ENCODE results near the gene C2orf68. TPM values are rescaled to one million over a fixed set of nuclear protein-coding genes. Genes with fewer than 3 reads are reported as not detected.
"Not testable (repeated sequence)": the region's sequence is repeated elsewhere in the genome, so short reads cannot be mapped to it uniquely, and the experiment has no call there.

The C2orf68 gene
- total RNA-seq, 1 experiment from 2014 or later = 26.6 TPM

DNA sequence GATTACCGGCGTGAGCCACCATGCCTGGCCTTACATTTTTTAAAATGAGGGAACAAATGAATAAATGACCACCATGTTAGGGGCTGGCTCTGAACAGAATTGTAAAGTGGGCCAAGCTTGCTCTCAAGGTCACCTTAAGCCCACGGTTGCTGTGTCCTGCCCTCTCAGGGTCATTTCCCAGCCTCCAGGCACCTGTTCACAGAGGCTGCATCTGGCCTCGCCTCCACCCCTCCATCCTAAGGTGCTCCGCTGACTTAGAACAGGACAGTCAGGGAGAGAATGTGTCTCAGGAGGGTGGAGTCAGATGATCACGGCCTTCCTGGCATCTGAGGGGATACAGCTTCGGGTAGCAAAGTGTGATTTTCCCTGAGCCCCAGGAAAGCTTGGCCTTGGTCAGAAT, 48.9 kb upstream of the C2orf68 start:
- Histone ChIP-seq H3K27me3 (ENCODE audit: low read length) (no peaks in the 10 kb centered on the region), H3K79me2 (ENCODE audit: low read length) (no peaks in the 10 kb centered on the region), H3K4me2 (ENCODE audit: low read length) (no peak overlapping the region), H3F3A (ENCODE audit: low read length, unreplicated experiment) (no peaks in the 10 kb centered on the region), H2AFZ (ENCODE audit: low read length) (no peak overlapping the region), H4K20me1 (ENCODE audit: low read length) (no peaks in the 10 kb centered on the region), H3K4me3 (ENCODE audit: low read length) (no peak overlapping the region), H3K9ac (ENCODE audit: low read length) (no peak overlapping the region), H3K27ac (ENCODE audit: low read length) (no peak overlapping the region), H3K4me1 (ENCODE audit: insufficient read depth, low read length) (peaks cover 13% of the 10 kb centered on the region; the same call in 1 of the 2 replicates), H3K9me2 (replicated peaks; ENCODE audit: low read length) (no peaks in the 10 kb centered on the region), H3K9me3 (ENCODE audit: low read length) (no peaks in the 10 kb centered on the region), H3K36me3 (ENCODE audit: low read depth, low read length) (no peaks in the 10 kb centered on the region; the same call in 1 of the 2 replicates)
- no TSS peak for BruUV-seq (replicated peaks)
- CTCF ChIA-PET = no interaction called here
- DNase-seq (no peak), ATAC-seq (no peak)
- POLR2A ChIA-PET (ENCODE audit: unreplicated experiment) = no interaction called here
- TF ChIP-seq, protein P1, sequence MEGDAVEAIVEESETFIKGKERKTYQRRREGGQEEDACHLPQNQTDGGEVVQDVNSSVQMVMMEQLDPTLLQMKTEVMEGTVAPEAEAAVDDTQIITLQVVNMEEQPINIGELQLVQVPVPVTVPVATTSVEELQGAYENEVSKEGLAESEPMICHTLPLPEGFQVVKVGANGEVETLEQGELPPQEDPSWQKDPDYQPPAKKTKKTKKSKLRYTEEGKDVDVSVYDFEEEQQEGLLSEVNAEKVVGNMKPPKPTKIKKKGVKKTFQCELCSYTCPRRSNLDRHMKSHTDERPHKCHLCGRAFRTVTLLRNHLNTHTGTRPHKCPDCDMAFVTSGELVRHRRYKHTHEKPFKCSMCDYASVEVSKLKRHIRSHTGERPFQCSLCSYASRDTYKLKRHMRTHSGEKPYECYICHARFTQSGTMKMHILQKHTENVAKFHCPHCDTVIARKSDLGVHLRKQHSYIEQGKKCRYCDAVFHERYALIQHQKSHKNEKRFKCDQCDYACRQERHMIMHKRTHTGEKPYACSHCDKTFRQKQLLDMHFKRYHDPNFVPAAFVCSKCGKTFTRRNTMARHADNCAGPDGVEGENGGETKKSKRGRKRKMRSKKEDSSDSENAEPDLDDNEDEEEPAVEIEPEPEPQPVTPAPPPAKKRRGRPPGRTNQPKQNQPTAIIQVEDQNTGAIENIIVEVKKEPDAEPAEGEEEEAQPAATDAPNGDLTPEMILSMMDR (conservative IDR thresholded peaks at IDR 0.05; ENCODE audit: low read depth, low read length) = no peak
- TF ChIP-seq EZH2 (IDR thresholded peaks at IDR 0.05; ENCODE audit: low read length, unreplicated experiment) (no peak), EZH2phosphoT487 (IDR thresholded peaks at IDR 0.05; ENCODE audit: borderline replicate concordance, low read length) (no peak)
- intact Hi-C loops (cut with micrococcal nuclease) = no loop called here

DNA sequence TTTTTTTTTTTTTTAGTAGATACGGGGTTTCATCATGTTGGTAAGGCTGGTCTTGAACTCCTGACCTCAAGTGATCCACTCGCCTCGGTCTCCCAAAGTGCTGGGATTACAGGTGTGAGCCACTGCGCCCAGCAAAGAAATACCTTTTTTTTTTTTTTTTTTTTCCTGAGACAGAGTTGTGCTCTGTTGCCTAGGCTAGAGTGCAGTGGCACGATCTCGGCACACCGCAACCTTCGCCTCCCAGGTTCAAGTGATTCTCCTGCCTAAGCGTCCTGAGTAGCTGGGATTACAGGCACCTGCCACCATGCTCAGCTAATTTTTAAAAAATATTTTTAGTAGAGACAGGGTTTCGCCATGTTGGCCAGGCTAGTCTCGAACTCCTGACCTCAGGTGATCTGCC, 48.4 kb upstream of the C2orf68 start:
- H3K4me1 ChIP-seq (ENCODE audit: insufficient read depth, low read length) = peaks cover 13% of the 10 kb centered on the region; the same call in 1 of the 2 replicates
- H3K79me2 ChIP-seq (ENCODE audit: low read length); CTCF ChIA-PET; H4K20me1 ChIP-seq (ENCODE audit: low read length); DNase-seq; H2AFZ ChIP-seq (ENCODE audit: low read length); H3K9me2 ChIP-seq (replicated peaks; ENCODE audit: low read length); H3K4me3 ChIP-seq (ENCODE audit: low read length); BruUV-seq (replicated peaks); intact Hi-C loops (cut with micrococcal nuclease); POLR2A ChIA-PET (ENCODE audit: unreplicated experiment); H3K4me2 ChIP-seq (ENCODE audit: low read length); H3K27me3 ChIP-seq (ENCODE audit: low read length); H3F3A ChIP-seq (ENCODE audit: low read length, unreplicated experiment); ATAC-seq; H3K9me3 ChIP-seq (ENCODE audit: low read length); H3K36me3 ChIP-seq (ENCODE audit: low read depth, low read length); H3K27ac ChIP-seq (ENCODE audit: low read length); H3K9ac ChIP-seq (ENCODE audit: low read length): not testable (repeated sequence)

DNA sequence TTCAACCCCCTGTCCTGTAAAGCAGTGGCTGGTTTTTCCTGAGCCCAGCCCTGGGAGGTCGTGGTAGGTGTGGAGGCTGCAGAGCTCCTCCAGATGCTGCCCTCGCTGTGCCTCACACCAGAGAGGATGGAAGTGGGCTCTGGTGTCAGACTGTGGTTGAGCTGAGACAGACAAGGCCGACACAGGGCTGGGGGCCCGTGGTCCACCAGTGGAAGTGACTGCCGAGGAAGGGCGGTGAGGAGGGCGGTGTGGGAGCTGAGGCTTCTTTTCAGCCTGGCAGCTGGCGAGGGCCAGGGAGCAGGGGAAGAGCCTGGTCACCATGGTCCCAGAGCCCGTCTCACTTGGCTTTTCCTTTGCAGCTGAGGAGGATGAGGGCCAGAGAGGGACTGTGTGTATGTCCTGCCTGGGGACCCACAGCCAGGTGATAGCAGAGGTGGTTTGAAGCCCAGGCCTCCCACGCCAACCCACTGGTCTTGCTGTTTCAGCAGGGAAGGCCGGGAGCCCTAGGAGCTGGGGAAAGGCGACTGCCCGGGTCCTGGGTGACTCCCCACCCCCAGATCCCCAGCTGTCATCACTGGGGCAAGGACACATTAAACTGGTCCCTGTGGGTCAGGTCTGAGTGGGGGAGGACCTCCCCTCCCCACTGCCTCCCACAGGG, 47.6 kb upstream of the C2orf68 start:
- ATAC-seq (no peak), DNase-seq (no peak)
- Histone ChIP-seq H3K9me3 (ENCODE audit: low read length) (no peaks in the 10 kb centered on the region), H2AFZ (ENCODE audit: low read length) (no peak overlapping the region), H3K27me3 (ENCODE audit: low read length) (no peaks in the 10 kb centered on the region), H3K9me2 (replicated peaks; ENCODE audit: low read length) (no peaks in the 10 kb centered on the region), H4K20me1 (ENCODE audit: low read length) (no peaks in the 10 kb centered on the region), H3F3A (ENCODE audit: low read length, unreplicated experiment) (no peaks in the 10 kb centered on the region), H3K9ac (ENCODE audit: low read length) (no peak overlapping the region), H3K4me3 (ENCODE audit: low read length) (no peak overlapping the region), H3K4me1 (ENCODE audit: insufficient read depth, low read length) (peaks cover 13% of the 10 kb centered on the region; the same call in 1 of the 2 replicates), H3K79me2 (ENCODE audit: low read length) (no peaks in the 10 kb centered on the region), H3K4me2 (ENCODE audit: low read length) (no peak overlapping the region), H3K27ac (ENCODE audit: low read length) (no peak overlapping the region), H3K36me3 (ENCODE audit: low read depth, low read length) (no peaks in the 10 kb centered on the region; the same call in 1 of the 2 replicates)
- intact Hi-C loops (cut with micrococcal nuclease) = no loop called here
- no TSS peak for BruUV-seq (replicated peaks)
- TF ChIP-seq EZH2 (IDR thresholded peaks at IDR 0.05; ENCODE audit: low read length, unreplicated experiment) = no peak
- ChIA-PET POLR2A (ENCODE audit: unreplicated experiment) (no interaction called here), CTCF (interaction anchor here (0.7 kb wide), 1 partner anchor 28 kb away, joined by 3 read pairs; no protein-coding TSS in a partner anchor)

GRCh38 chr2:85657399-85657798, 45.5 kb upstream of the C2orf68 start:
- H3K4me1 ChIP-seq (ENCODE audit: insufficient read depth, low read length); H3F3A ChIP-seq (ENCODE audit: low read length, unreplicated experiment); H4K20me1 ChIP-seq (ENCODE audit: low read length); H3K9me3 ChIP-seq (ENCODE audit: low read length); H3K4me3 ChIP-seq (ENCODE audit: low read length); H3K36me3 ChIP-seq (ENCODE audit: low read depth, low read length); H3K27me3 ChIP-seq (ENCODE audit: low read length); POLR2A ChIA-PET (ENCODE audit: unreplicated experiment); ATAC-seq; CTCF ChIA-PET; H3K79me2 ChIP-seq (ENCODE audit: low read length); H3K4me2 ChIP-seq (ENCODE audit: low read length); H3K27ac ChIP-seq (ENCODE audit: low read length); H3K9ac ChIP-seq (ENCODE audit: low read length); H2AFZ ChIP-seq (ENCODE audit: low read length); BruUV-seq (replicated peaks); H3K9me2 ChIP-seq (replicated peaks; ENCODE audit: low read length); intact Hi-C loops (cut with micrococcal nuclease); DNase-seq: not testable (repeated sequence)
